Esophagus squamous epithelium (tissue), 4 donors: ENCODE data around the gene OR2AK2.

Source experiments
- POLR2A ChIP-seq, 4 donors: fragments of 450-650 bp; IDR thresholded peaks; one replicate each; pipeline ENCODE4 v1.6.1; 2017; ENCODE audit warnings: antibody characterized with exemption in 4 of 4, mild to moderate bottlenecking in 4 of 4, moderate library complexity in 3 of 4
- TF ChIP-seq, protein P1 (sequence below), 6 experiments: fragments of 450-650 bp in 4 of 6; fragments of 200-600 bp in 2 of 6; sonication (generic) in 2 of 6; IDR thresholded peaks; one replicate each; pipeline ENCODE4 v1.5.1; 2016 to 2019; ENCODE audit warnings: antibody characterized with exemption in 6 of 6, mild to moderate bottlenecking in 4 of 6, moderate library complexity in 4 of 6

DNA sequence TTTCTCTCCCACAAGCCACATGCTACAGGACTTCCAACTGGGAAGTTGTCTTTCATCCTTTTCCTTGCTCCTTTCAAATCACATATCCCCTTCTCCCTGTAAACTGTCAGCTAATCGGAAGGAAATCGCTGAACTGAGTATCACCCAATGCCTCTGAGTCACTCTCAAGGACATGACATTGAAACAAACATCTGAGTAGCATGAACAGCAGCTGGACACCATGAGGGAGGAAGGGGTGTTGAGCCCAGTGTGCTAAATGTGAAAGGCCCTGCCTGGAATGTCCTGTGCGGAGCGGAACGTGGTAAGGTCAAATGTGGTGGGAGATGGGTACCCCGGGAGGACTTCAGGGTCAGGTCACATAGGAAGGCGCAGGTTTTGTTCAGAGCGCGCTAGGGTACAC is 40.2 kb upstream of the OR2AK2 start, which contains the start of gene OR2AJ1:
- TF ChIP-seq, protein P1, sequence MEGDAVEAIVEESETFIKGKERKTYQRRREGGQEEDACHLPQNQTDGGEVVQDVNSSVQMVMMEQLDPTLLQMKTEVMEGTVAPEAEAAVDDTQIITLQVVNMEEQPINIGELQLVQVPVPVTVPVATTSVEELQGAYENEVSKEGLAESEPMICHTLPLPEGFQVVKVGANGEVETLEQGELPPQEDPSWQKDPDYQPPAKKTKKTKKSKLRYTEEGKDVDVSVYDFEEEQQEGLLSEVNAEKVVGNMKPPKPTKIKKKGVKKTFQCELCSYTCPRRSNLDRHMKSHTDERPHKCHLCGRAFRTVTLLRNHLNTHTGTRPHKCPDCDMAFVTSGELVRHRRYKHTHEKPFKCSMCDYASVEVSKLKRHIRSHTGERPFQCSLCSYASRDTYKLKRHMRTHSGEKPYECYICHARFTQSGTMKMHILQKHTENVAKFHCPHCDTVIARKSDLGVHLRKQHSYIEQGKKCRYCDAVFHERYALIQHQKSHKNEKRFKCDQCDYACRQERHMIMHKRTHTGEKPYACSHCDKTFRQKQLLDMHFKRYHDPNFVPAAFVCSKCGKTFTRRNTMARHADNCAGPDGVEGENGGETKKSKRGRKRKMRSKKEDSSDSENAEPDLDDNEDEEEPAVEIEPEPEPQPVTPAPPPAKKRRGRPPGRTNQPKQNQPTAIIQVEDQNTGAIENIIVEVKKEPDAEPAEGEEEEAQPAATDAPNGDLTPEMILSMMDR (IDR thresholded peaks at IDR 0.05), result no peak
- TF ChIP-seq POLR2A (IDR thresholded peaks at IDR 0.05), result no peak
